ENCODE results near the gene MS4A6A.

The MS4A6A gene

DNA sequence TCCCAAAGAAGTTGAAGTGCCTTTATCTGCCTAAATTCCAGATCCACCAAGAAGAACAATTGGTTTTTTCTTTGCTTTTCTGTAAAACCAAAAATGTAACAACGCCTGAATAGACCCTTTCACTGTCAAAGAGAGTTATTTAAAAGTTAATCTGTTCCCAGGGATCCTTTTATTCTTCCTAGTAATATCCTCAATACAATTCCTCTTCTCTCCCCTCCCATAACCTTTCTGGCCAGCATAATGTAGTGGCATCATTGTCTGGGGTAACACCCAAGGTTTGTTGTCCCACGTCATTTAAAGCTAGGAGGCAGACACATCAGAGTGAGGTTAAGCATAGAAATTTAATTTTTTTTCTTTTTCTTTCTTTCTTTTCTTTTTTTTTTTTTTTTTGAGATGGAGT, 54.5 kb downstream of the MS4A6A start:
- DNase-seq (ENCODE audit: low read depth in 2 of 2), result no peak

- DNase-seq (ENCODE audit: low read depth in 2 of 2), result no peak
Observed at GRCh38 chr11:60127311-60127811, 55.5 kb downstream of the MS4A6A start.

DNA sequence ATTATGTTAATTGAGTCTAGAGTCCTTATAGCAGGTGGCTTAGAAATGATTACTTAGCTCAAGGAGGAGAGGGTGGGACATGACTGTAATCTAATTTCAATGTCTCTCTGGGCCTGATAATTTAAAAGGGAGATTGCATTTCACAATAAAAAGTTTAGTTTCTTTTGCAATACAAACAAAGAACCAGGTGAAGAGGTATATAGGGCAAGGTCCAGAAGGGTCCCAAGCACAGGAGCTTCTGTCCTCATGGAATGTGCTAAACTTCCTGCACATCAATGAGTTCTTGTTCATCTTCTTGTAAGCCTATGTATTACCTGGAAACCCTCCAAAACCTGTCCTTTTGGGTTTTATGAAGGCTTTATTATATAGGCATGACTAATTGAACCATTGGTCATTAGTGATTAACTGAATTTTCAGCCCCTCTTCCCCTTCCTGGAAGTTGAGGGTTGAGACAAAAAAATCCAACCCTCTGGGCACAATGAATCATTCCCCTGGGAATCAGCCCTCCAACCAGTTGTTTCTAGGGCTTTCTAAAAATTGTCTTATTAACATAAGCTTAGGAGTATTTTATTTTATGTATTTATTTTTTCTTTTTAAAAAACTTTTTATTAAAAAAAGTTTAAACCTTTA, 56.8 kb downstream of the MS4A6A start:
- no peak for DNase-seq (ENCODE audit: low read depth in 2 of 2)

DNA sequence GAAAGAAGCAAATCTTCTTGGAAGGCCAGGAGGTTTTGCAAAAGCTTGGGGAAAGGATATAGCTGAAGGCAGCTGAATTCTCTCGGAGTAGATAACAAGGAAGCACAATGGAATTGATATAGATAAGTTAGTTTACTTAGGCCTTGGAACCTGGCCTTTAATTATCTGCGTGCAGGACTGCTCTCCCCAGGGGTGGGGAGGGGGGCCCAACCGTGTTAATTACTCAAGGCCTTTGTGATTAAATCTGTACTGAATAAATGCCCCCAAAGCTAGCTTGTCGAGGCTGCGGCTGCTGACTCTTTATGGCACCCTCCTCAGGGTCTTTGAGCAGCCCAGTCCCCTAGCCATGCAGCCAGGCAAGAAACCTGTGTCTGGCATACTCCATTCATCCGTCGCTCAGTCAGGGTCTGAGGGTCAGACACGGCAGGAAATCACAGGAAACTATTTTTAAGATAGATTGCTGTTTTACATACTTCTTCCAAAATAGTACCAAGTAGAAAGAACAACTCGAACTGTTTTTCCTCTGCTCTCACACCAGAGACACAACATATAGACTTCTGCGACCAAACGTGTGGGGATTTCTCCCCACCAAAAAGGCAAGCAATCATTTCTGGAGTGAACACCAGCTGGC, 58.0 kb downstream of the MS4A6A start:
- no peak for DNase-seq (ENCODE audit: low read depth in 2 of 2)
